Left renal cortex interstitium (tissue), 4 donors: Measurements from ENCODE around the gene NCBP2. TPM values are rescaled to one million over a fixed set of nuclear protein-coding genes. Genes with fewer than 3 reads are reported as not detected.
"Not testable (repeated sequence)": the region's sequence is repeated elsewhere in the genome, so short reads cannot be mapped to it uniquely, and the experiment has no call there.

Experiments used
- DNase-seq, 4 donors: peaks; one replicate each; pipeline ENCODE4 v3.0.0-alpha.2; 2013; ENCODE audit warnings: low read depth in 4 of 4, low spot score in 2 of 4, missing footprints in 1 of 4
- polyA plus RNA-seq, 4 donors: library from polyadenylated mRNA; unstranded; fragments of 120-200 nt; gene quantifications; one replicate each; pipeline ENCODE4 v1.2.1, GENCODE V29; 2013; ENCODE audit not compliant: insufficient read length in 4 of 4

NCBP2 gene
- polyA plus RNA-seq, 4 donors: 91.2 to 113 (median 99.1) TPM

DNA sequence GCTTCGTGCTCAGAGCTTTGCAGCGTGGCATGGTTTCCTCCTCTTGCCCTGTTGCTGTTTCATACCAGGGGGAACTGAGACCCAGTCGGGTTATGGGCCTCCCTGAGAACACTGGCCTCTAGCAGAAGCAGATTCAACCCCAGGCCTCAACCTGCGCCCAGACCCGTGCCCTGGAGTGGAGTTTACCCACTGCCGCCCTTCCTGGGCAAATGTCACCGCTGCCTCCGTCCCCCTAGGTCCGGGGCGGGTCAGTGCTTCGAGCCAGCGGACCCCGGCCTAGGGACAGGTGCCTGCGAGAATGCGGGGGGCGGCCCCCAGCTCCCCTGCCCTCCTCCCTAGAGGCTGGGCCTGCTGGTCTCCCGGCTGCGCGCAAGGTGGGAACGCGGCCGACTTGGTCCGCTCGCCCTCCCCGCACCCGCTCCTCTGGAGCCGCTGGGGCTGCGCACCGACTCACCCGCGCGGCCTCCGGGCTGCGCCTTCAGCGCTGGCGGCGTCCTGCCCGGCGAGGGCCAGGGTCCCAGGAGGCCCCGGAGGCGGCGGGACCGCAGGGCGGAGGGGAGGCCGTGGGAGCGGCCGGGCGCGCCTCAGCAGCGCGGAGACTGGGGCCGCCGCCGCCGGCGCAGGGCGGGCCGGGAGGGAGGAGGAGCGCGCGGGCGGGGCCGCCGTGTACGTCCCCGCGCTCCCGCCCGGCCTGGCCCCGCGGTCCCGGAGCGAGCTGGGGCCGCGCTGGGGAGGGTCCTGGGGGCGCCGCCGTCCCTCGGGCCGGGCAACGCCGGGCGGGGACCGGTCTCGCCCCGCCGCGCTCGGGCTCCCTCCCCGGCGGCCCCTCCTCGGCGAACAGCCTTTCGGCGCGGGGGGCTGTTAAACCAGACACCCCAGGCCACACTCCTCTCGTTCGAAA, 26.2 kb upstream of the NCBP2 start, which contains the start of gene PIGZ:
Gene PIGZ, minus strand, starts transcription at position 601 of the 901 bp plus-strand sequence. CDS start 16,802 bp downstream, outside the sequence.
- no peak for DNase-seq

DNA sequence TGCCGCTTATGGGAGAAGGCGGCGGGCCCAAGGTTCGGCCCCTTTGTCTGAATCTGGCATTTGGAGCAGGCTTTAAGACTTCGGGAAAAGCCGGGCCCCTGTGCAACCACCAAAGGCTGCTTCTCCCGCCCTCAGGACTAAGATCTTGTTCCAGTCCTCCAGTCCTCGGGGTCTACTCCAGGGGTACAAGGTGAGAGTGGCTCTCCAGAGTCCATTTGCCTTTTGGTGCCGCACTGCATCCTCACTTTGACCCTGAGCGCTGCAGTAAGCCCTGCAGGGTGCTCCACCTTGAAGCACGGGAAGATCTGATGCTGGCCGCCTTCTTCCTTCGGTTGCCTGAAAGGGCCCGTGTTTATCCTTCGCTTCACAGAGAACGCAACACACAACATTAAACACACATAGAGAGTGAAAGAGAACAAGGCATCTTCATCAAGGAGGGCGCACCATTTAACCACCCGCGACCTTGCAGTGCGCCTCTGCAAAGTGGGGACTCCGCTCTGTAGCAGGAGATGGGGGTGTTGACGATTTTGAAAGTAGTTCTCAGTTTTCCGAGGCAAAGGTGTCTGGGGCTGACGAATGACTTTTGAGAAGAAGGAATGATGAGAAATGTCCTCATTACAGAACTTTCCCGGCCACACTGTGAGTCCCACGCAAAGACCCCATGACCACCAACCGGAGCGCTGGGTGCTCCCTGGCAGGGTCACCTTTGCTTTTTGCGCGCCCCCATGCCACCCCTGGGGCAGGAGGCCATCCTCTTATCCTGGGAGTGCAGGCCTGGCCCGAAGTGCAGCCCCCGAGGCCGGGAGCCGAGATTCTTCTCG, 25.3 kb upstream of the NCBP2 start:
- no peak for DNase-seq

DNA sequence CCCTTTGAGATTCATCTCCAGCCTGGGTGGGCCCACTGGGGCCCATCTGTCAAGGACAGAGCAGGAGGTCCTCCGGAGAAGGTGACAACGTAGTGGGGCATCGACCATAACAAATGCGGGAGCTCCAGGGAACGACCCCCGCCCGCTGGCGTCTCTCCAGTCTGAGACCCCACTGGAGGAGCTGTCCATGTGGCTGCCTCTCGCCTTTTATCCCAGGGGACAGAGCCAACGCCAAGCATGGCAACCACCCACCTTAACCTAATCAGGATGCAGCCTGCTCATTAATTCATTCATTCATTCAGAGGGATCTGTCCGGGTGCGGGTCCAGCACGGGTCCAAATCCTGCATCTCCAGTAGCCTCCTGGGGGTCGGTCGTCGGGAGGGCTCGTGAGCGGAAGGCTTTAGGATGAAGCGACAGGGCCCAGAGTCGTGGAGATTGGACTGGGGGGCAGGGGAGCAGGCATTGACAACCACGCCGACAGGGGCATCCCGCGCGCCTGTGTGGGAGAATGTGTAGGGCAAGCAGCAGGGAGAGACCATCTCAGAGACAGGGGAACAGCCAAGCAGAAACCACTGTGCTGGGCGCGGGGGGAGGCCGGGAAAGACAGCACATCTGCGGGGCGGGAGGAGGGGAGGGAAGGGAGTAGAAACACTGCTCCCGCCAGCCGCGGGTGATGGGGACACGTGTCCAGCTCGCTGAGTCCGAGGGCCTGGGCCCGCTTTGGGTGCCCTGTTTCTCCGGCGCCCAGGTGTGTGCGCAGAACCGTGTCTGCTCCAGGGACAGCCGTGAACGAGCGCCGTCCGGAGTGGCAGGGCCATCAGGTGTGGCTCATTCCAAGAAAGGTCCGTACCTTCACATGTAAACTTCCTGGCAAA, 24.4 kb upstream of the NCBP2 start:
- DNase-seq: no peak

DNA sequence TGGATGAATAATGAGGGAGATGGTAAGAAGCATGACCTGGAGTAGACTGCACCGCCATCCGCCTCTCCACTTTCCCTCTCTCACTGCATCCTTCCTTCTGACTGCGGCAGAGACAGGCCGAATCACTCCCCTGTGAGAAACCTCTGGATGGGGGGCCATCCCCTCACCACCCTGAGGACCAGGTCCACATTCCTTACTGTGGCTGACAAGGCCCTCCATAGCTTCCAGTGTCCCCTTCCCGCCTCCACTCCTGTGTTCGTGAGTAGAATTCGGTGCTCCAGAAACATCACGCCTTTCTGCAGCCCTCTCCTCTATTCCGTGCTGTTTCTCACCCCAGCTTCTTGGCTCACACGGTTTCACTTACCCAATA, 23.5 kb upstream of the NCBP2 start:
- DNase-seq: no peak

DNA sequence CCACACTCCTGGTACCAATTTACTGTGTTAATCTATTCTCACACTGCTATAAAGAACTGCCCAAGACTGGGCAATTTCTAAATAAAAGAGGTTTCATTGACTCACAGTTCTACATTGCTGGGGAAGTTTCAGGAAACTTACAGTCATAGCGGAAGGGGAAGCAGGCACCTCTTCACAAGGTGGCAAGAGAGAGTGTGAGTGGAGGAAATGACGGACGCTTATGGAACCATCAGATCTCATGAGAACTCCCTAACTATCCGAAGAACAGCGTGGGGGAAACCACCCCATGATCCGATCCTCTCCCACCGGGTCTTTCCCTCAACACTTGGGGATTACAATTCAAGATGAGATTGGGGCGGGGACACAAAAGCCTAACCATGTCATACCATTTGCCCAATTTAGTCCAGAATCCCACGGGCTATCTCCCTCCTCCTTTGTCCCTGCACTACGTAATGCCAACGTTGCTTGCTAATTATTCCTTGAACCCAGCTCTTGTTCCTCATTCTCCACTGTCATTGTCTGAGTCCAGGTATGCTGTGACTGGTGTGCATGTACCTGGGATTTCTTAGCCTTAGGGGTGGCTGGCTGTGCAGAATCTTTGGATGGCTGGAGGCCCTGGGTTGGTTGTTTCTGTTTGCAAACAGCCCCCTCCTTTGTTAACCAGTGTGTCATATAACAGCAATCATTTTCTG, 22.9 kb upstream of the NCBP2 start:
- no peak for DNase-seq

DNA sequence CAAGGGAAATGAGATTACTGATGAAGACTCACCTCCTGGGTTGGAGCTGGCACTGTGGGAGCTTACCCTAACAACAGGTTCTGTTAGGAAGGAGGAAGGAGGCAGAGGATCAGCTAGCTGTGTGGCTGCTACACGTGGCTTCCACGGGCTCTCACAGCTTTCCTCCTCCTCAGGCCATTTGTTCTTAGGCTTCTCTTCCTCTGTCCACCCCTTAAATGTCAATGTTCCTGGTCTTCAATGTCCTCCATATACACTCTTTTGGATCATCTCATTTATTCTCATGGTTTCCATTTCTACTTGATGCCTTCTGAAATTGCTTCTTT, 21.3 kb upstream of the NCBP2 start:
- DNase-seq: no peak

DNA sequence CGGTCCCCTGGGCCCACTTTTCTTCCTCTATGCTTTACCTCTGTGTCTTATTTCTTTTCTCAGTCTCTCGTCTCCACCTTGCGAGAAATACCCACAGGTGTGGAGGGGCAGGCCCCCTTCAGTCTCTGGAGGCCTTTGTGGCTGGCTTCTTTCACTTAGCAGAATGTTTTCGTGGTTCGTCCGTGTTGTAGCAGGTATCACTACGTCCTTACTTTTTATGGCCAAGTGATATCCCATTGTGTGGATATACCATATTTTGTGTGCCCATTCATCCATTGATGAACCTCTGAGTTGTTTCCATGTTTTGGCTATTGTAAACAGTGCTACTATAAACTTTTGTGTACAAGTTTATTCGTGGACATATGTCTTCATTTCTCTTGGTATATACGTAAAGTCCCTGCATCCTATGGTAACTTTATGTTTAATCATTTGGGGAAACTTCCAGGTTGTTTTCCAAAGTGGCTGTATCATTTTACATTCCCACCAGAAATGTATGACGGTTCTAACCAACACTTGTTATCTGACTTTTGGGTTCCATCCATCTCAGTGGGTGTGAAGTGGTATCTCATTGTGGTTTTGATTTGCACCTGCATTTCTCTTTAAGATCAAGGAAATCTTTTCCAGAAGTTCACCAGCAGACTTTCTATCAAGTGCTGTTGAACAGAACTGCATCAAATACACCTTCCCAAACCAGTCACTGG, 20.8 kb upstream of the NCBP2 start:
- DNase-seq: no peak

DNA sequence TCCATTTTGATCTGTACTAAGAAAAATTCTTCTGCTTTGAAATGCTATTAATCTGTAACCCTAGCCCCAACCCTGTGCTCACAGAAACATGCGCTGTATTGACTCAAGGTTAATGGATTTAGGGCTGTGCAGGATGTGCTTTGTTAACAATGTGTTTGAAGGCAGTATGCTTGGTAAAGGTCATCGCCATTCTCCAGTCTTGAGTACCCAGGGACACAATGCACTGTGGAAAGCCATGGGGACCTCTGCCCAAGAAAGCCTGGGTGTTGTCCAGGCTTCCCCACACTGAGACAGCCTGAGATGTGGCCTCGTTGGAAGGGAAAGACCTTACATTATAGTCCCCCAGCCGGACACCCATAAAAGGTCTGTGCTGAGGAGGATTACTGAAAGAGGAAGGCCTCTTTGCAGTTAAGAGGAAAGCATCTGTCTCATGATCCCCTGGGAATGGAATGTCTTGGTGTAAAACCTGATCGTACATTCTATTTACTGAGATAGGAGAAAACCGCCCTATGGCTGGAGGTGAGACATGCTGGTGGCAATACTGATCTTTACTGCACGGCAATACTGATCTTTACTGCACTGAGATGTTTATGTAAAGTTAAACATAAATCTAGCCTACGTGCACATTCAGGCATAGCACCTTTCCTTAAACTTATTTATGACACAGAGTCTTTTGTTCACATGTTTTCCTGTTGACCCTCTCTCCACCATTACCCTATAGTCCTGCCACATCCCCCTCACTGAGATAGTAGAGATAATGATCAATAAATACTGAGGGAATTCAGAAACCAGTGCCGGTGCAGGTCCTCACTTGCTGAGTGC, 20.0 kb upstream of the NCBP2 start:
- DNase-seq: no peak

DNA sequence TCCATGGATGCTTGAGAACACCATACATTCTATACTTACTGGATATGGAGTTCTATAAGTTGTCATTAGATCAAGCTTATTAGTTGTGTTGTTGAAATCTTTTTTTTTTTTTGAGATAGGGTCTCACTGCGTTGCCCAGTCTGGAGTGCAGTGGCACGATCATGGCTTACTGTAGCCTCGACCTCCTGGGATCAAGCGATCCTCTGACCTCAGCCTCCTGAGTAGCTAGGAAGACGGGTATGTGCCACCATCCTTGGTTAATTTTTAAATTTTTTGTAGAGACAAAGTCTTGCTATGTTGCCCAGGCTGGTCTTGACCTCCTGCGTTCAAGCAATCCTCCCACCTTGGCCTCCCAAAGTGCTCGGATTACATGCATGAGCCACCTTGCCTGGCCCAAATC, 12.5 kb upstream of the NCBP2 start:
- DNase-seq: no peak

DNA sequence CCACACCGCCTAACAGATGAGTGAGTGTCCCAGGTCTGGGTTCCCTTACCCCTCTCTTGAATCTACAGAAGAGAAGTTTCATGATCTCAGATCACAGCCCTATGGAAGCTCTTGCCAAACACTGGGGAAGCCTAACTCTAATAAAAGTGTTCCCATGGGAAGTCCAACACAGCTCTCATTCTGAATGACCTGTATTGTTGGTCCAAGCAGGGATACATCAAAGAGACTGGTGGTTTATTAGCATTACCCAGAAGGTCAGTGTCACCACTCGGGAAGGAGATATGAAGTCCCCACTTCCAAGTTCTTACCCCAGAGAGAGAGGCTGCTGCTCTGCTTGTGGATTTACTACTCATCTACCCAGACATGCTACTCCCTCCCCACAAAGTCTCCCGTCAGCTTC, 9.0 kb upstream of the NCBP2 start:
- DNase-seq: no peak

DNA sequence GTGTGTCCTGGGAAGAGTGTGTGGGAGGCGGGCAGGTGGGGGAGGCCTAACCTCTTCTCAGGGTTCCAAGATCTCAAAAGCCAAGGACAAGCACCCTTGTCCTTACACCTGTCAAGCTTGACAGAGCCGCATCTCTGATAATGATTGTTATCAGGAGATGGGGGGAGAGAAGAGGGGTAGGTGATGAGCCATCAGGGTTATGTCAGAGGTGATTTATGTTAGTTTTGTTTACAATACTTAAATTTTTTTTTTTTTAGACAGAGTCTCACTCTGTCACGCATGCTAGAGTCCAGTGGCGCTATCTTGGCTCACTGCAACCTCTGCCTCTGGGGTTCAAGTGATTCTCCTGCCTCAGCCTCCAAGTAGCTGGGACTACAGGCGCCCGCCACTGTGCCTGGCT, 7.4 kb upstream of the NCBP2 start:
- DNase-seq: no peak

DNA sequence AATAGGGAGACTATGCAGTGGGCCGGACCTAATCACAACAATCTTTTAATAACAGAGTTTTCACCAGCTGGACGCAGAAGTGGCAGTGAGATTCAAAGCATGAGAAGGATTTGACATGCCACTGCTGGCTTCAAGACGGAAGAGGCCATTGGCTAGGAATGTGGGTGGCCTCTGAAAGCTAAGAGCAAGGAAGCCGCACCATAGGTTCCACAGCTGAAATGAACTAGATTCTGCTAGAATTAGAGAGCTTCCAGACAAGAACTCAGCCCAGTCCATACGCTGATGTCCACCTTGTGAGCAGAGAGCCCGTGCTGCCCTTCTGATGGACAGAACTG, 6.9 kb upstream of the NCBP2 start:
- DNase-seq: no peak

DNA sequence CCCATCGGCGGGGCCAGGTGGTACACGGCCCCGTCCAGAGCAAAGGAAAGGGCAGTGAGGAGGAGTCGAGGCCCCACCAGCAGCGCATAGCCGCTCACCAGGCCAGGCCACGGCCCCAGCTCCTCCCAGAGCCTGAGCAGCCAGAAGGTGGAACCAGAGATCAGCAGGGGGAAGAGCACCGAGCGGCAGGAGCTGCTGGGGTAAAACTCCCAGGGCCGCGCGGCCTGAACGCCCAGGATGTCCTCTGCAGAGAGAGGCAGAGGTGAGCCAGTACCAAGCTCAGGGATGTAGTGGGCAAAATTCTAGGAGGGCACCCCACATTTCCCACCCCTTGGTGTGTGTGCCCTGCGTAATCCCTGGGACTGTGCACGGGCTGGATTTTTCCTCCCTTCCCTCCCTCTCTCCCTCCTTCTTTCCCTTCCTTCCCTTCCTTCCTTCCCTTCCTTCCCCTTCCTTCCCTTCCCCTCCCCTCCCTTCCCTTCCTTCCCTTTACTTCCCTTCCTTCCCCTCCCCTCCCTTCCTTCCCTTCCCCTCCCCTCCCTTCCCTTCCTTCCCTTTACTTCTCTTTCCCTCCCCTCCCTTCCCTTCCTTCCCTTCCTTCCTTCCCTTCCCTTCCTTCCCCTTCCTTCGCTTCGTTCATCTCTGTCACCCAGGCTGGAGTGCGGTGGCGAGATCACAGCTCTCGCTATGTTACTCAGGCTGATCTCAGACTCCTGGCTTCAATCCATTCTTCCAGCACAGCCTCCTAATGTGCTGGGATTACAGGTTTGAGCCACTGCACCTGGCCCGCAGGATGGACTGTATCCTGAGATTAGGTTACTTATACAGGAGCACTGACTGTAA, 6.3 kb upstream of the NCBP2 start:
- no peak for DNase-seq

DNA sequence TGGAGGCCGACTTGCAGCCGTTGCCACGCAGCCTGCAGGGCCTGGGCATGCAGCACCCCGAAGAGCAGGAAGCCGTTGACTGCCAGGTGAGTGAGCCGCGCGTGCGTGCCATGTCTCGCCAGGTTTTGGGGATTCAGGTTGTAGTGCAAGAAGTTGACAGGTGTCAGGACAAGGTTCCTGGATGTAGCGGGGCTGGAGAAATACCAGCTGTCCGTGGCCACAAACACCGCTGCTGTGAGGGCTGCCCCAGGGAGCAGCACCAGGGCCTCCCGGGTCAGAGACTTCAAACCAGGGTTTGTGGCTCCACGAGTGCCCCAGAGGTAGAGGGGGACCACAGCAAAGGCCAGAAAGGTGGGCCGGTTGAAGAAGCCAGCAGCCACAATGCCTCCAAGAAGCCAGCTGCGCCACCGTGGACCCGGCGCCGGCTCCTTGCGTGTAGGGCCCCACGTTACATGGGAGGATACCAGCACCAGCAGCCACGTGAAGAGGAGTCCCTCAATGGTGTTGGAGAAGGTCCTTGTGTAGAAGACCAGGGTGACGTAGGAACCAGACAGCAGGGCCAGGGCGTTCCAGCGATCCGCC, 5.6 kb upstream of the NCBP2 start:
- no peak for DNase-seq

DNA sequence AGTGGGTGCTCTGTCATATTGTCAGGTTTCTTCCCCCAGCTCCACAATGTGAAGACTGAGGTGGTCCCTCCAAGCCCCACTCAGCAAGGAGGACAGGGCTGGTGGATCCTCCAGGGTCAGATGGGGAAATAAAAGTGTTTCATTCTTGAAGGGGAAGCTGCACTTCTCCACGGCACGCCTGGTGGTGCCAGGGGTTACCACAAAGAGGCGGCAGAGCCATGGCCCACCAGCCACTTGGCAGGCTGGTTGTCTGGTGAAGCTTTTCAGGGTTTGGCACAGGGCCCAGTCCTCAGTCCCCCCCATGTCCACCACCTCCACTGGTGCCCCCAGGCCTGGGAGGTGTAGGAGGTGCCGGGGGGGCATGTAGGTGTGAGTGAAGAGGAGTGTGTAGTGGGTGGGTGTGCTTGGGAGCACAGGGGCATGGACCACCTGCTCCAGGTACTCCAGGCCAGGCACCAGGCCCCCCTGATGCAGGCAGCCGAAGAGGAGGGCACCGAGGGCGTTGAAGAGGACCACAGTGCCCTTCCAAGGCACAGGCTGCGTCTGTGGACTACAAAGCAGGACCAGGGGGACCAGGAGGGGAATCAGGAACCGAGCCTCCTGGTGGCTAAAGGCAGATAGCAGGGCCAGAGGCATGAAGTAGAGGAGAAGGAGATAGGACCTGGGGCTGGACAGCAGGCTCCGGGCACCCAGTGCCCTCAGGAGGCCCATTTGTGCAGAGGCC, 5.0 kb upstream of the NCBP2 start:
- DNase-seq: no peak

DNA sequence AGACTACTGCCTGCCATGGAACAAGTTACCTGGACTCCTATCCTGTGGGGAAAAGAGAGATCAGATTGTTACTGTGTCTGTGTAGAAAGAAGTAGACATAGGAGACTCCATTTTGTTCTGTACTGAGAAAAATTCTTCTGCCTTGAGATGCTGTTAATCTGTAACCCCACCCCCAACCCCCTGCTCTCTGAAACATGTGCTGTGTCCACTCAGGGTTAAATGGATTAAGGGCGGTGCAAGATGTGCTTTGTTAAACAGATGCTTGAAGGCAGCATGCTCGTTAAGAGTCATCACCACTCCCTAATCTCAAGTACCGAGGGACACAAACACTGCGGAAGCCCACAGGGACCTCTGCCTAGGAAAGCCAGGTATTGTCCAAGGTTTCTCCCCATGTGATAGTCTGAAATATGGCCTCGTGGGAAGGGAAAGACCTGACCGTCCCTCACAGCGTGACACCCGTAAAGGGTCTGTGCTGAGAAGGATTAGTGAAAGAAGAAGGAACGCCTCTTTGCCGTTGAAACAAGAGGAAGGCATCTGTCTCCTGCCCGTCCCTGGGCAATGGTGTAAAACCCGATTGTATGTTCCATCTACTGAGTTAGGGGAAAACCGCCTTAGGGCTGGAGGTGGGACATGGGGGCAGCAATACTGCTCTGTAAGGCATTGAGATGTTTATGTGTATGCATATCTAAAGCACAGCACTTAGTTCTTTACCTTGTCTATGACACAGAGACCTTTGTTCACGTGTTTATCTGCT, 1.9 kb upstream of the NCBP2 start:
- DNase-seq: not testable (repeated sequence)
